WTC11 (cell line): ENCODE data around the gene IP6K3. TPM values are rescaled to one million over a fixed set of nuclear protein-coding genes. Genes with fewer than 3 reads are reported as not detected.

ENCODE experiments used
- ATAC-seq: fragments of 200-7000 bp; cut with Tn5 transposase; 2 replicates; pipeline ENCODE4 v1.10.0; 2021; ENCODE audit warnings: mild to moderate bottlenecking, moderate library complexity
- CTCF ChIA-PET: fragments of 300-600 bp; sonication (Branson Sonifier 250); formaldehyde crosslinking; loops from one replicate; lab custom pipeline; 2021; ENCODE audit warnings: antibody characterized with exemption; lab: Charles Lee
- POLR2A ChIA-PET: fragments of 350-600 bp; sonication (Branson Sonifier 250); formaldehyde crosslinking; loops from one replicate; lab custom pipeline; 2021; ENCODE audit warnings: antibody characterized with exemption; lab: Charles Lee
- DNase-seq: peaks from one replicate; pipeline ENCODE4 v3.0.0; 2021; ENCODE audit warnings: low spot score
- H3K27ac Mint-ChIP-seq: 2 replicates; pipeline ENCODE4 v1.8.0; 2021; ENCODE audit warnings: mixed read lengths
- H3K27me3 Mint-ChIP-seq: 2 replicates; pipeline ENCODE4 v1.8.0; 2021; ENCODE audit warnings: low read depth, mild to moderate bottlenecking, moderate library complexity, mixed read lengths
- H3K36me3 Mint-ChIP-seq: 2 replicates; pipeline ENCODE4 v1.8.0; 2021; ENCODE audit warnings: mixed read lengths
- H3K4me1 Mint-ChIP-seq: 2 replicates; pipeline ENCODE4 v1.8.0; 2022; ENCODE audit warnings: mixed read lengths
- H3K4me3 Mint-ChIP-seq: 2 replicates; pipeline ENCODE4 v1.8.0; 2021; ENCODE audit warnings: mild to moderate bottlenecking, moderate library complexity, mixed read lengths
- H3K9me3 Mint-ChIP-seq: 2 replicates; pipeline ENCODE4 v1.8.0; 2021; ENCODE audit warnings: mixed read lengths
- CREM ChIP-seq: sonication (generic); formaldehyde crosslinking; IDR thresholded peaks from 2 replicates; pipeline ENCODE4 v1.8.1; 2022; ENCODE audit warnings: mild to moderate bottlenecking, missing genetic modification reagents, moderate library complexity
- FOXJ3 ChIP-seq: sonication (generic); formaldehyde crosslinking; IDR thresholded peaks from 2 replicates; pipeline ENCODE4 v1.9.0; 2021; ENCODE audit warnings: missing genetic modification reagents, mild to moderate bottlenecking, borderline replicate concordance
- HMGA2 ChIP-seq: fragments of 250-450 bp; sonication (Bioruptor Pico); IDR thresholded peaks from 2 replicates; pipeline ENCODE4 v1.4.0; 2021; ENCODE audit warnings: mild to moderate bottlenecking, moderate library complexity
- PRRX2 ChIP-seq: fragments of 250-450 bp; sonication (Bioruptor Pico); IDR thresholded peaks from 2 replicates; pipeline ENCODE4 v1.8.0; 2021; ENCODE audit warnings: mild to moderate bottlenecking
- TCF7 ChIP-seq: sonication (generic); formaldehyde crosslinking; IDR thresholded peaks from 2 replicates; pipeline ENCODE4 v1.8.0; 2022; ENCODE audit warnings: mild to moderate bottlenecking, low read depth, missing genetic modification reagents, moderate library complexity
- TEAD4 ChIP-seq: sonication (generic); formaldehyde crosslinking; IDR thresholded peaks from 2 replicates; pipeline ENCODE4 v1.8.0; 2022; ENCODE audit warnings: mild to moderate bottlenecking, missing genetic modification reagents
- TP53 ChIP-seq: sonication (generic); formaldehyde crosslinking; IDR thresholded peaks from 2 replicates; pipeline ENCODE4 v1.8.1; 2023; ENCODE audit warnings: mild to moderate bottlenecking, missing genetic modification reagents
- ZBTB21 ChIP-seq: sonication (generic); formaldehyde crosslinking; IDR thresholded peaks from 2 replicates; pipeline ENCODE4 v1.8.1; 2023; ENCODE audit warnings: mild to moderate bottlenecking, missing genetic modification reagents, borderline replicate concordance
- ZNF416 ChIP-seq: fragments of 250-450 bp; sonication (Bioruptor Pico); IDR thresholded peaks from 2 replicates; pipeline ENCODE4 v1.9.0; 2021; ENCODE audit warnings: mild to moderate bottlenecking, inconsistent platforms
- total RNA-seq: library from RNA; stranded (reverse); gene quantifications from 3 replicates; pipeline ENCODE4 v1.2.3, GENCODE V29; 2021
- TF ChIP-seq, protein P1 (sequence below): sonication (generic); formaldehyde crosslinking; IDR thresholded peaks from 2 replicates; pipeline ENCODE4 v1.8.1; 2023; ENCODE audit warnings: mild to moderate bottlenecking, missing genetic modification reagents, borderline replicate concordance
- TF ChIP-seq, protein P2 (sequence below): sonication (generic); formaldehyde crosslinking; IDR thresholded peaks from 2 replicates; pipeline ENCODE4 v1.8.1; 2023; ENCODE audit warnings: mild to moderate bottlenecking, missing genetic modification reagents
- TF ChIP-seq, protein P3 (sequence below): fragments of 250-450 bp; sonication (Bioruptor Pico); IDR thresholded peaks from 2 replicates; pipeline ENCODE4 v1.9.0; 2021; ENCODE audit warnings: mild to moderate bottlenecking, borderline replicate concordance
- TF ChIP-seq, protein P4 (sequence below): sonication (generic); formaldehyde crosslinking; IDR thresholded peaks from 2 replicates; pipeline ENCODE4 v1.8.1; 2022; ENCODE audit warnings: low read depth, missing genetic modification reagents, borderline replicate concordance
- TF ChIP-seq, protein P5 (sequence below): fragments of 250-450 bp; sonication (Bioruptor Pico); IDR thresholded peaks from 2 replicates; pipeline ENCODE4 v2.1.2; 2022; ENCODE audit warnings: mild to moderate bottlenecking, moderate library complexity
- TF ChIP-seq, protein P6 (sequence below): fragments of 250-450 bp; sonication (Bioruptor Pico); conservative IDR thresholded peaks from 2 replicates; pipeline ENCODE4 v1.9.0; 2021; ENCODE audit warnings: mild to moderate bottlenecking
- TF ChIP-seq, protein P7 (sequence below): sonication (generic); formaldehyde crosslinking; IDR thresholded peaks from 2 replicates; pipeline ENCODE4 v1.8.1; 2023; ENCODE audit warnings: mild to moderate bottlenecking, missing genetic modification reagents

Gene IP6K3
- total RNA-seq, 1 experiment from 2014 or later = 1.1 TPM

DNA sequence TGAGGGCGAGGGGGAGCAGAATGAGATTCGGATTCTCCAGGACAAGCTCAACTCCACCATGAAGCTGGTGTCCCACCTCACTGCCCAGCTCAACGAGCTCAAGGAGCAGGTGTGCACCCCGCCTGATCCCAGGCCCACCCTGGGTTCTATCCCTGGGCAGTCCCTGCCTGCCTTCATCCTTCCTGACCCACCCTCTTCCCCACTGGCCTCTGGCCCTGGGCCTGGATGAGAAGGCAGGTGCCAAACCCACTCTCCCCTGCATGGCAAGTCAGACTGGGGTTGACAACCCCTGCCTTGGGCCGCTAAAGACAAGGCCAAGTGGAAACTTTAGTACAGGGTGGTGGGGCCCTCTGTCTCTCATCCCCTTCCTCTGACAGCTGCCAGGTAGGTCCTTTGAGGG, 51.7 kb downstream of the IP6K3 start:
- ChIA-PET CTCF (interaction anchor here (0.7 kb wide), 1 partner anchor 112 kb away, joined by 3 read pairs; no protein-coding TSS in a partner anchor), POLR2A (no interaction called here)
- Mint-ChIP-seq H3K9me3 (no peaks in the 10 kb centered on the region), H3K27me3 (no peaks in the 10 kb centered on the region), H3K27ac (no peak overlapping the region), H3K4me1 (peaks cover 15% of the 10 kb centered on the region), H3K36me3 (peaks cover 55% of the 10 kb centered on the region), H3K4me3 (no peak overlapping the region)
- ATAC-seq (no peak), DNase-seq (no peak)
- no peak for TF ChIP-seq TEAD4

DNA sequence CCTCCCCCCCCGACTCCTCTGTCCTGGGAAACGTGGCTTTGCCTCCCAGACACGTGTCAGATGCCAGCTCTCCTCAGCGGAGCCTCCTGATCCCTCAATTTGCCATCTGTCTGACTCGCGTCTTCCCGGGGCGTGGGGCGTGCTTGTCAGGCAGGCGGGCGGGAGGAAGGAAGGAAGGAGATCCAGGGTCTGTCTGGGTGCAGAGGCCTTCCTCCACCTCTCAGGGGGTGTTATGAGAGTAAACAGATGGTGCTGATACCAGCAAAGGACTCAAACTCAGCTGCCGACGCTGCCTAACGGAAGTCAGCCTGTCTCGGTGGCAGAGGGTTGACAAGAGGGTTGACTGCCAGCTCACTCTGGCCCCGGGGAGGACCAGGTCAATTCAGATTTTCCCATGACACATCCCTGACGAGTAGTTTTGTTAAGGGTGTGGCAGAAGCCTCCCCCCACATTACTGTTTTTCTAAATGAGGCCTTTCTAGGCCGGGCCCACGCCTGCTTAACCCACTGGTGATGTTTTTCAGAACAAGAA, 52.2 kb downstream of the IP6K3 start:
- ATAC-seq (no peak), DNase-seq (no peak)
- Mint-ChIP-seq H3K27me3 (no peaks in the 10 kb centered on the region), H3K36me3 (peaks cover 58% of the 10 kb centered on the region), H3K27ac (peak overlapping the region; percentile 32; the same call in 1 of the 2 replicates), H3K4me3 (no peak overlapping the region), H3K9me3 (no peaks in the 10 kb centered on the region), H3K4me1 (peaks cover 15% of the 10 kb centered on the region)
- ChIA-PET CTCF (interaction anchor here (0.7 to 1.3 kb wide), 2 partner anchors 85 to 111 kb away, joined by 3 read pairs; no protein-coding TSS in a partner anchor), POLR2A (interaction anchor here (0.7 kb wide), 1 partner anchor 17 kb away, joined by 3 read pairs; no protein-coding TSS in a partner anchor)
- TF ChIP-seq ZNF416 (CRISPR knock-in tag) = no peak
- TF ChIP-seq, protein P1, sequence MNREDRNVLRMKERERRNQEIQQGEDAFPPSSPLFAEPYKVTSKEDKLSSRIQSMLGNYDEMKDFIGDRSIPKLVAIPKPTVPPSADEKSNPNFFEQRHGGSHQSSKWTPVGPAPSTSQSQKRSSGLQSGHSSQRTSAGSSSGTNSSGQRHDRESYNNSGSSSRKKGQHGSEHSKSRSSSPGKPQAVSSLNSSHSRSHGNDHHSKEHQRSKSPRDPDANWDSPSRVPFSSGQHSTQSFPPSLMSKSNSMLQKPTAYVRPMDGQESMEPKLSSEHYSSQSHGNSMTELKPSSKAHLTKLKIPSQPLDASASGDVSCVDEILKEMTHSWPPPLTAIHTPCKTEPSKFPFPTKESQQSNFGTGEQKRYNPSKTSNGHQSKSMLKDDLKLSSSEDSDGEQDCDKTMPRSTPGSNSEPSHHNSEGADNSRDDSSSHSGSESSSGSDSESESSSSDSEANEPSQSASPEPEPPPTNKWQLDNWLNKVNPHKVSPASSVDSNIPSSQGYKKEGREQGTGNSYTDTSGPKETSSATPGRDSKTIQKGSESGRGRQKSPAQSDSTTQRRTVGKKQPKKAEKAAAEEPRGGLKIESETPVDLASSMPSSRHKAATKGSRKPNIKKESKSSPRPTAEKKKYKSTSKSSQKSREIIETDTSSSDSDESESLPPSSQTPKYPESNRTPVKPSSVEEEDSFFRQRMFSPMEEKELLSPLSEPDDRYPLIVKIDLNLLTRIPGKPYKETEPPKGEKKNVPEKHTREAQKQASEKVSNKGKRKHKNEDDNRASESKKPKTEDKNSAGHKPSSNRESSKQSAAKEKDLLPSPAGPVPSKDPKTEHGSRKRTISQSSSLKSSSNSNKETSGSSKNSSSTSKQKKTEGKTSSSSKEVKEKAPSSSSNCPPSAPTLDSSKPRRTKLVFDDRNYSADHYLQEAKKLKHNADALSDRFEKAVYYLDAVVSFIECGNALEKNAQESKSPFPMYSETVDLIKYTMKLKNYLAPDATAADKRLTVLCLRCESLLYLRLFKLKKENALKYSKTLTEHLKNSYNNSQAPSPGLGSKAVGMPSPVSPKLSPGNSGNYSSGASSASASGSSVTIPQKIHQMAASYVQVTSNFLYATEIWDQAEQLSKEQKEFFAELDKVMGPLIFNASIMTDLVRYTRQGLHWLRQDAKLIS (CRISPR knock-in tag) = no peak
- TF ChIP-seq, protein P2, sequence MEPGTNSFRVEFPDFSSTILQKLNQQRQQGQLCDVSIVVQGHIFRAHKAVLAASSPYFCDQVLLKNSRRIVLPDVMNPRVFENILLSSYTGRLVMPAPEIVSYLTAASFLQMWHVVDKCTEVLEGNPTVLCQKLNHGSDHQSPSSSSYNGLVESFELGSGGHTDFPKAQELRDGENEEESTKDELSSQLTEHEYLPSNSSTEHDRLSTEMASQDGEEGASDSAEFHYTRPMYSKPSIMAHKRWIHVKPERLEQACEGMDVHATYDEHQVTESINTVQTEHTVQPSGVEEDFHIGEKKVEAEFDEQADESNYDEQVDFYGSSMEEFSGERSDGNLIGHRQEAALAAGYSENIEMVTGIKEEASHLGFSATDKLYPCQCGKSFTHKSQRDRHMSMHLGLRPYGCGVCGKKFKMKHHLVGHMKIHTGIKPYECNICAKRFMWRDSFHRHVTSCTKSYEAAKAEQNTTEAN = no peak
- TF ChIP-seq, protein P3, sequence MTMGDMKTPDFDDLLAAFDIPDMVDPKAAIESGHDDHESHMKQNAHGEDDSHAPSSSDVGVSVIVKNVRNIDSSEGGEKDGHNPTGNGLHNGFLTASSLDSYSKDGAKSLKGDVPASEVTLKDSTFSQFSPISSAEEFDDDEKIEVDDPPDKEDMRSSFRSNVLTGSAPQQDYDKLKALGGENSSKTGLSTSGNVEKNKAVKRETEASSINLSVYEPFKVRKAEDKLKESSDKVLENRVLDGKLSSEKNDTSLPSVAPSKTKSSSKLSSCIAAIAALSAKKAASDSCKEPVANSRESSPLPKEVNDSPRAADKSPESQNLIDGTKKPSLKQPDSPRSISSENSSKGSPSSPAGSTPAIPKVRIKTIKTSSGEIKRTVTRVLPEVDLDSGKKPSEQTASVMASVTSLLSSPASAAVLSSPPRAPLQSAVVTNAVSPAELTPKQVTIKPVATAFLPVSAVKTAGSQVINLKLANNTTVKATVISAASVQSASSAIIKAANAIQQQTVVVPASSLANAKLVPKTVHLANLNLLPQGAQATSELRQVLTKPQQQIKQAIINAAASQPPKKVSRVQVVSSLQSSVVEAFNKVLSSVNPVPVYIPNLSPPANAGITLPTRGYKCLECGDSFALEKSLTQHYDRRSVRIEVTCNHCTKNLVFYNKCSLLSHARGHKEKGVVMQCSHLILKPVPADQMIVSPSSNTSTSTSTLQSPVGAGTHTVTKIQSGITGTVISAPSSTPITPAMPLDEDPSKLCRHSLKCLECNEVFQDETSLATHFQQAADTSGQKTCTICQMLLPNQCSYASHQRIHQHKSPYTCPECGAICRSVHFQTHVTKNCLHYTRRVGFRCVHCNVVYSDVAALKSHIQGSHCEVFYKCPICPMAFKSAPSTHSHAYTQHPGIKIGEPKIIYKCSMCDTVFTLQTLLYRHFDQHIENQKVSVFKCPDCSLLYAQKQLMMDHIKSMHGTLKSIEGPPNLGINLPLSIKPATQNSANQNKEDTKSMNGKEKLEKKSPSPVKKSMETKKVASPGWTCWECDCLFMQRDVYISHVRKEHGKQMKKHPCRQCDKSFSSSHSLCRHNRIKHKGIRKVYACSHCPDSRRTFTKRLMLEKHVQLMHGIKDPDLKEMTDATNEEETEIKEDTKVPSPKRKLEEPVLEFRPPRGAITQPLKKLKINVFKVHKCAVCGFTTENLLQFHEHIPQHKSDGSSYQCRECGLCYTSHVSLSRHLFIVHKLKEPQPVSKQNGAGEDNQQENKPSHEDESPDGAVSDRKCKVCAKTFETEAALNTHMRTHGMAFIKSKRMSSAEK (CRISPR knock-in tag) = no peak
- TF ChIP-seq, protein P4, sequence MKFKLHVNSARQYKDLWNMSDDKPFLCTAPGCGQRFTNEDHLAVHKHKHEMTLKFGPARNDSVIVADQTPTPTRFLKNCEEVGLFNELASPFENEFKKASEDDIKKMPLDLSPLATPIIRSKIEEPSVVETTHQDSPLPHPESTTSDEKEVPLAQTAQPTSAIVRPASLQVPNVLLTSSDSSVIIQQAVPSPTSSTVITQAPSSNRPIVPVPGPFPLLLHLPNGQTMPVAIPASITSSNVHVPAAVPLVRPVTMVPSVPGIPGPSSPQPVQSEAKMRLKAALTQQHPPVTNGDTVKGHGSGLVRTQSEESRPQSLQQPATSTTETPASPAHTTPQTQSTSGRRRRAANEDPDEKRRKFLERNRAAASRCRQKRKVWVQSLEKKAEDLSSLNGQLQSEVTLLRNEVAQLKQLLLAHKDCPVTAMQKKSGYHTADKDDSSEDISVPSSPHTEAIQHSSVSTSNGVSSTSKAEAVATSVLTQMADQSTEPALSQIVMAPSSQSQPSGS (CRISPR knock-in tag) = no peak
- TF ChIP-seq, protein P5, sequence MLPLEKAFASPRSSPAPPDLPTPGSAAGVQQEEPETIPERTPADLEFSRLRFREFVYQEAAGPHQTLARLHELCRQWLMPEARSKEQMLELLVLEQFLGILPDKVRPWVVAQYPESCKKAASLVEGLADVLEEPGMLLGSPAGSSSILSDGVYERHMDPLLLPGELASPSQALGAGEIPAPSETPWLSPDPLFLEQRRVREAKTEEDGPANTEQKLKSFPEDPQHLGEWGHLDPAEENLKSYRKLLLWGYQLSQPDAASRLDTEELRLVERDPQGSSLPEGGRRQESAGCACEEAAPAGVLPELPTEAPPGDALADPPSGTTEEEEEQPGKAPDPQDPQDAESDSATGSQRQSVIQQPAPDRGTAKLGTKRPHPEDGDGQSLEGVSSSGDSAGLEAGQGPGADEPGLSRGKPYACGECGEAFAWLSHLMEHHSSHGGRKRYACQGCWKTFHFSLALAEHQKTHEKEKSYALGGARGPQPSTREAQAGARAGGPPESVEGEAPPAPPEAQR (CRISPR knock-in tag) = no peak
- TF ChIP-seq TP53 (CRISPR knock-in tag) = no peak
- TF ChIP-seq CREM = no peak
- TF ChIP-seq, protein P6, sequence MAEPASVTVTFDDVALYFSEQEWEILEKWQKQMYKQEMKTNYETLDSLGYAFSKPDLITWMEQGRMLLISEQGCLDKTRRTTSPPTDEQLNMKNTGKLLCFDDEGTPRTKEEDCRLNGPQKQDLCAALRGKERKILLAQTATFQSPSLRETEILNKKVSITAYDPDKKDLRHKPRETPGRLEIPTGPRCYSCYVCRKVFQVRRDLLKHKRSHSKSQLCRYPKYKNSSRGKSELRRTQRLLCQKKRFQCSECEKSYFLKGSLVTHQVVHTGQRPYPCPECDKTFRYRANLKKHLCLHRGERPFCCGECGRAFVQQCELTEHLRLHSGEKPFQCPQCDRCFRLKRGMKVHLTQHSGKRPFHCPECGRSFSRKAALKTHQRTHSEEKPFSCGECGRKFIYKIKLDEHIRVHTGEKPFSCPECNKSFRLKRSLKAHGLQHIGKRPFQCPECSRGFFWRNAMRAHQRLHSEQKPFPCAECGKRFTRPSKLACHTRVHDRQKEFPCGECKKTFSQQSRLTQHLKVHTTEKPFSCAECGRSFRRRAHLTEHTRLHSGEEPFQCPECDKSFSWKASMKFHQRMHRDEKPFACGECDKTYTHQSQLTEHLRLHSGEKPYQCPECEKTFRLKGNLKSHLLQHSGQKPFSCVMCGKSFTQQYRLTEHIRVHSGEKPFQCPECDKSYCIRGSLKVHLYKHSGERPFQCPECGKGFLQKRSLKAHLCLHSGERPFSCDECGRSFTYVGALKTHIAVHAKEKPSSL (CRISPR knock-in tag) = no peak
- no peak for TF ChIP-seq PRRX2 (CRISPR knock-in tag)
- no peak for TF ChIP-seq HMGA2 (CRISPR knock-in tag)
- no peak for TF ChIP-seq TCF7
- TF ChIP-seq ZBTB21 (CRISPR knock-in tag) = no peak
- TF ChIP-seq, protein P7, sequence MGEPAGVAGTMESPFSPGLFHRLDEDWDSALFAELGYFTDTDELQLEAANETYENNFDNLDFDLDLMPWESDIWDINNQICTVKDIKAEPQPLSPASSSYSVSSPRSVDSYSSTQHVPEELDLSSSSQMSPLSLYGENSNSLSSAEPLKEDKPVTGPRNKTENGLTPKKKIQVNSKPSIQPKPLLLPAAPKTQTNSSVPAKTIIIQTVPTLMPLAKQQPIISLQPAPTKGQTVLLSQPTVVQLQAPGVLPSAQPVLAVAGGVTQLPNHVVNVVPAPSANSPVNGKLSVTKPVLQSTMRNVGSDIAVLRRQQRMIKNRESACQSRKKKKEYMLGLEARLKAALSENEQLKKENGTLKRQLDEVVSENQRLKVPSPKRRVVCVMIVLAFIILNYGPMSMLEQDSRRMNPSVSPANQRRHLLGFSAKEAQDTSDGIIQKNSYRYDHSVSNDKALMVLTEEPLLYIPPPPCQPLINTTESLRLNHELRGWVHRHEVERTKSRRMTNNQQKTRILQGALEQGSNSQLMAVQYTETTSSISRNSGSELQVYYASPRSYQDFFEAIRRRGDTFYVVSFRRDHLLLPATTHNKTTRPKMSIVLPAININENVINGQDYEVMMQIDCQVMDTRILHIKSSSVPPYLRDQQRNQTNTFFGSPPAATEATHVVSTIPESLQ (CRISPR knock-in tag) = no peak
- no peak for TF ChIP-seq FOXJ3 (CRISPR knock-in tag)
